OCI-LY7 (cell line): ENCODE results near the gene CFAP119. TPM values are rescaled to one million over a fixed set of nuclear protein-coding genes. Genes with fewer than 3 reads are reported as not detected.

Experiments used
- BruUV-seq: library from RNA; stranded (reverse); fragments of 400-500 nt; replicated peaks from 2 replicates; lab custom pipeline; 2021; lab: Mats Ljungman, UMichigan
- CTCF ChIA-PET: fragments of 300-600 bp; sonication (Branson Sonifier 250); formaldehyde crosslinking; loops from one replicate; lab custom pipeline; 2022; ENCODE audit warnings: antibody characterized with exemption; ENCODE audit not compliant: unreplicated experiment; lab: Charles Lee
- POLR2A ChIA-PET: fragments of 300-600 bp; sonication (Branson Sonifier 250); formaldehyde crosslinking; loops from one replicate; lab custom pipeline; 2022; ENCODE audit warnings: antibody characterized with exemption; lab: Charles Lee
- DNase-seq: peaks from one replicate; pipeline ENCODE4 v3.0.0-alpha.2; 2015; ENCODE audit warnings: low spot score
- H2AFZ ChIP-seq: fragments of 200-600 bp; sonication (generic), shearing (Covaris generic); 2 replicates; pipeline ENCODE4 v1.6.1; 2014; ENCODE audit warnings: mild to moderate bottlenecking, antibody characterized with exemption, low read length, moderate library complexity
- H3K27ac ChIP-seq: fragments of 200-600 bp; sonication (generic); 2 replicates; pipeline ENCODE4 v1.5.1; 2014; ENCODE audit warnings: mixed run types, low read depth, mild to moderate bottlenecking, moderate library complexity, low read length, inconsistent platforms; ENCODE audit not compliant: poor library complexity, severe bottlenecking
- H3K36me3 ChIP-seq: fragments of 200-600 bp; sonication (generic); 2 replicates; pipeline ENCODE4 v1.6.1; 2014; ENCODE audit warnings: mild to moderate bottlenecking, antibody characterized with exemption, low read length, moderate library complexity, mixed read lengths; ENCODE audit not compliant: insufficient read depth
- H3K4me1 ChIP-seq: fragments of 200-600 bp; sonication (generic); 2 replicates; pipeline ENCODE4 v1.5.1; 2014; ENCODE audit warnings: mild to moderate bottlenecking, low read length; ENCODE audit not compliant: insufficient read depth, poor library complexity, severe bottlenecking
- H3K4me2 ChIP-seq: fragments of 200-600 bp; sonication (generic); 2 replicates; pipeline ENCODE4 v1.6.1; 2014; ENCODE audit warnings: mild to moderate bottlenecking, low read length
- H3K4me3 ChIP-seq: fragments of 200-600 bp; sonication (generic); 2 replicates; pipeline ENCODE4 v1.5.1; 2014; ENCODE audit warnings: mild to moderate bottlenecking, low read depth, low read length; ENCODE audit not compliant: poor library complexity, severe bottlenecking
- H3K79me2 ChIP-seq: fragments of 200-600 bp; sonication (generic); 2 replicates; pipeline ENCODE4 v1.6.1; 2016; ENCODE audit warnings: low read depth, mild to moderate bottlenecking, low read length, moderate library complexity, mixed read lengths; ENCODE audit not compliant: insufficient read depth
- H3K9me2 ChIP-seq: fragments of 200-600 bp; sonication (generic); 2 replicates; pipeline ENCODE4 v1.6.1; 2016; ENCODE audit warnings: mild to moderate bottlenecking, low read length, mixed read lengths; ENCODE audit not compliant: insufficient read depth
- H3K9me3 ChIP-seq: fragments of 200-600 bp; sonication (generic); 2 replicates; pipeline ENCODE4 v1.6.1; 2014; ENCODE audit warnings: mild to moderate bottlenecking, mixed run types, low read length, mixed read lengths
- H4K20me1 ChIP-seq: fragments of 200-600 bp; sonication (generic); 2 replicates; pipeline ENCODE4 v1.6.1; 2014; ENCODE audit warnings: mild to moderate bottlenecking, antibody characterized with exemption, low read length, moderate library complexity, mixed read lengths; ENCODE audit not compliant: insufficient read depth
- CTCF ChIP-seq: fragments of 200-600 bp; sonication (generic); conservative IDR thresholded peaks from 2 replicates; pipeline ENCODE4 v1.5.1; 2014; ENCODE audit warnings: mild to moderate bottlenecking, antibody characterized with exemption, low read length, moderate library complexity, mixed read lengths
- EZH2phosphoT487 ChIP-seq: fragments of 200-600 bp; sonication (generic); IDR thresholded peaks from 2 replicates; pipeline ENCODE4 v1.6.1; 2018; ENCODE audit warnings: low read depth, borderline replicate concordance, mild to moderate bottlenecking, mixed run types, antibody characterized with exemption, low read length, moderate library complexity, mixed read lengths
- intact Hi-C: fragments of 100-400 bp; cut with micrococcal nuclease; formaldehyde crosslinking; loops from one replicate; pipeline ENCODE4 v1.10.0; 2022; ENCODE audit not compliant: unreplicated experiment
- total RNA-seq, 2 experiments: library from RNA; depleted of rRNA in 1 of 2; stranded (reverse); fragments of >200 nt in 1 of 2; shearing (Covaris generic) in 1 of 2; gene quantifications; 2 replicates each; pipeline ENCODE4 v1.2.3, GENCODE V29; 2014 to 2022

Gene CFAP119
- total RNA-seq, 2 experiments from 2014 or later: 25.0 to 27.4 TPM

GRCh38 chr16:30762991-30763725 is 1.3 kb upstream of the CFAP119 start:
- peak overlapping the region; percentile 83 for H3K4me2 ChIP-seq
- peaks cover 58% of the 10 kb centered on the region for H3K4me1 ChIP-seq
- H3K27ac ChIP-seq: peak overlapping the region; percentile 57
- CTCF ChIA-PET: no interaction called here
- no TSS peak for BruUV-seq
- H4K20me1 ChIP-seq: no peaks in the 10 kb centered on the region
- no peaks in the 10 kb centered on the region for H3K9me2 ChIP-seq
- intact Hi-C loops: loop anchor here (1.0 to 2.0 kb wide), 3 partner anchors 14 to 159 kb away; partner anchors contain the start of genes FBRS and PHKG2
- H3K36me3 ChIP-seq: peaks cover 73% of the 10 kb centered on the region
- H3K79me2 ChIP-seq: peaks cover 20% of the 10 kb centered on the region; the same call in 1 of the 2 replicates
- no peaks in the 10 kb centered on the region for H3K9me3 ChIP-seq
- peak overlapping the region; percentile 84 for H3K4me3 ChIP-seq
- no peak for TF ChIP-seq CTCF
- TF ChIP-seq EZH2phosphoT487: no peak
- H2AFZ ChIP-seq: no peak overlapping the region
- POLR2A ChIA-PET: interaction anchor here (0.6 to 1.0 kb wide), 3 partner anchors 15 to 126 kb away, joined by 4 to 5 read pairs (median 4); partner anchors contain the start of gene PHKG2
- no peak for DNase-seq

GRCh38 chr16:30761427-30761927 is 385 bp downstream of the CFAP119 start:
- H3K9me2 ChIP-seq: no peaks in the 10 kb centered on the region
- intact Hi-C loops: no loop called here
- H4K20me1 ChIP-seq: no peaks in the 10 kb centered on the region
- peak; percentile 83 for DNase-seq
- H3K36me3 ChIP-seq: peaks cover 69% of the 10 kb centered on the region
- POLR2A ChIA-PET: no interaction called here
- no TSS peak for BruUV-seq
- H3K4me3 ChIP-seq: peak overlapping the region; percentile 84
- no peaks in the 10 kb centered on the region for H3K9me3 ChIP-seq
- H3K79me2 ChIP-seq: peaks cover 20% of the 10 kb centered on the region; the same call in 1 of the 2 replicates
- CTCF ChIA-PET: no interaction called here
- H3K4me1 ChIP-seq: peaks cover 45% of the 10 kb centered on the region
- TF ChIP-seq EZH2phosphoT487 (no peak), CTCF (no peak)
- peak overlapping the region; percentile 65; the same call in 1 of the 2 replicates for H2AFZ ChIP-seq
- H3K4me2 ChIP-seq: peak overlapping the region; percentile 95
- H3K27ac ChIP-seq: peak overlapping the region; percentile 57
